Upper lobe of right lung (tissue), 1 donor: ENCODE measurements around the gene SRPK3. TPM values are rescaled to one million over a fixed set of nuclear protein-coding genes. Genes with fewer than 3 reads are reported as not detected.

Experiments
- ATAC-seq: fragments of 200-7000 bp; cut with Tn5 transposase; one replicate; pipeline ENCODE4 v1.9.1; 2020; ENCODE audit warnings: mild to moderate bottlenecking, moderate library complexity
- DNase-seq: peaks from one replicate; pipeline ENCODE4 v3.0.0-alpha.2; 2020
- H3K27ac ChIP-seq: fragments of 200-600 bp; one replicate; pipeline ENCODE4 v1.8.0; 2022
- H3K27me3 ChIP-seq: fragments of 200-600 bp; one replicate; pipeline ENCODE4 v1.8.0; 2022; ENCODE audit warnings: mild to moderate bottlenecking
- H3K36me3 ChIP-seq: fragments of 200-600 bp; one replicate; pipeline ENCODE4 v1.8.0; 2022
- H3K4me1 ChIP-seq: fragments of 200-600 bp; one replicate; pipeline ENCODE4 v1.8.0; 2022
- H3K4me3 ChIP-seq: fragments of 200-600 bp; one replicate; pipeline ENCODE4 v1.8.0; 2022; ENCODE audit warnings: mild to moderate bottlenecking
- H3K9me3 ChIP-seq: fragments of 200-600 bp; one replicate; pipeline ENCODE4 v1.8.0; 2022
- CTCF ChIP-seq: fragments of 200-600 bp; IDR thresholded peaks from one replicate; pipeline ENCODE4 v1.8.0; 2022; ENCODE audit warnings: antibody characterized with exemption
- intact Hi-C: fragments of 100-400 bp; cut with DNase I; formaldehyde crosslinking; loops from one replicate; pipeline ENCODE4 v1.11.0; 2022
- total RNA-seq: library from RNA; stranded (reverse); fragmentation: NEBNext Ultra II Directional; extraction: Animal tissue kit (Norgen Biotek cat#: 25700); gene quantifications from one replicate; pipeline ENCODE4 v1.2.1, GENCODE V29; 2021
- donor health status: DM: no; HTN: yes; CAD: no; lungs with severe emphysema.

SRPK3 gene
- total RNA-seq, 1 donor from 2014 or later: not detected

DNA sequence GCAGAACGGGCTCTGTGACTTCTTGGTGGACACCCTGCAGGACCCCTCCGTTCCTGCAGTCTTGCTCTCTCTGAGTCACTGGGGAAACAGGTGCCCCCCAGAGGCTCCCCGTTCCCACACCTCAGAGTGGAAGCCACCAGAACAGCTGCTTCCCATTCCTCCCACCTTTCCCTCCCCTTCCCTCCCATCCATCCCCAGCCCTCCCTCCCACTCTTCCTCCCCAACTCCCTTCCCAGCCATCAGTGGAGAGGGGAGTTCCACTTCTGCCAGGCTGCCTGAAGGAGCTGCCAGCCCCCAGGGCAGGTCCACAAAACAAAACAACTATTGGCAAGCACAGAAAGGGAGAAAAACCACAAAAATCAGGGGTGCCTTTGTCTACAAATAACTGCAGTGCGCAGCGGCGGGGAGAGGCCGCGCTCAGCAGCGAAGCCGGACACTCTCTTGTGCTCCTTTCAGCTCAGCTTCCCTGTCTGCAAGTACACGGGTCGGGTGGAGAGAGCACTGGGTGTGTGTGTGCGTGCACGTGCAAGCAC lies 21.7 kb downstream of the SRPK3 start:
- no peak overlapping the region for H3K27ac ChIP-seq
- no peaks in the 10 kb centered on the region for H3K36me3 ChIP-seq
- ATAC-seq: no peak
- DNase-seq: no peak
- TF ChIP-seq CTCF: no peak
- H3K9me3 ChIP-seq: no peaks in the 10 kb centered on the region
- intact Hi-C loops: no loop called here
- no peaks in the 10 kb centered on the region for H3K27me3 ChIP-seq
- no peaks in the 10 kb centered on the region for H3K4me1 ChIP-seq
- no peak overlapping the region for H3K4me3 ChIP-seq

DNA sequence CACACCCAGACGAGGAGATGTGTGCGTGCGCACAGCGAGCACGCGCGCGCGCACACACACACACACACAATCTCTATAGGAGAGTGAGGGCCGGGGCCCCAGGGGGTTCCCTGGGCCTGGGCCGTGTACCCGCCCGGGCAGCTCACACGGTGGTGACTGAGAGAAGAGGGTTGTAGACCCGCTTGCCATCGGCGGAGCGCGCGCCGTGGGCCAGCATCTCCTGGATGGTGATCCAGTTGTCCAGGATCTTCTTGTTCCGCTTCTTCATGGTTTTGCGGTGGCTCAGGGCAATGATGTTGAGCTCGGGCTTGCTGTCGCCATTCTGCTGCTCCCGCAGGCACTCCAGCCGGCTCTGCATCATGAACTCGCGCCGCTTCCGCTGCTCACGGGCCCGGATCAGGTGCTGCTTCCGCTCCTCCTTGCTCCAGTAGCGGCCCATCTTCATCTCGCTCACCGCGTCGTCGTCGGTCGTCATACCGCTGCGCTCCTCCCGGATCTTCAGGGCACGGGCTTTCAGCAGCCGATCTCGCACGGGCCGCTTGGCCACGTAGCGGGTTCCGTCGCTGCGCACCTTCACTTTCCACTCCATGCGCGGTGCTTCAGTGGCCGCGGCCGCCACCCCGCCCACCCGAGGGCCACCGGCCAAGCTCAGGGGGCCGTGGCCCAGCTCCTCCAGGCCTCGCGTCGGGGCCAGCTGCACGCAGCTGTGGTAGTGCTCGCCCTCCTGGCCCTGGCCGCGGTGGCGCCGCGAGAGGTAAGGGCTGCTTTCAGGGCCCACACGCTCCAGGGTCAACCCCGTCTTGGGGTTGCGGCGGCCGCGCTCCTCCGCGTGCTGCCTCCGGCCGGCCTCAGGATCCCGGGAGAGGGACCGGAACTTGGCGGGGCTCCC lies 22.6 kb downstream of the SRPK3 start:
- intact Hi-C loops: no loop called here
- H3K9me3 ChIP-seq: no peaks in the 10 kb centered on the region

DNA sequence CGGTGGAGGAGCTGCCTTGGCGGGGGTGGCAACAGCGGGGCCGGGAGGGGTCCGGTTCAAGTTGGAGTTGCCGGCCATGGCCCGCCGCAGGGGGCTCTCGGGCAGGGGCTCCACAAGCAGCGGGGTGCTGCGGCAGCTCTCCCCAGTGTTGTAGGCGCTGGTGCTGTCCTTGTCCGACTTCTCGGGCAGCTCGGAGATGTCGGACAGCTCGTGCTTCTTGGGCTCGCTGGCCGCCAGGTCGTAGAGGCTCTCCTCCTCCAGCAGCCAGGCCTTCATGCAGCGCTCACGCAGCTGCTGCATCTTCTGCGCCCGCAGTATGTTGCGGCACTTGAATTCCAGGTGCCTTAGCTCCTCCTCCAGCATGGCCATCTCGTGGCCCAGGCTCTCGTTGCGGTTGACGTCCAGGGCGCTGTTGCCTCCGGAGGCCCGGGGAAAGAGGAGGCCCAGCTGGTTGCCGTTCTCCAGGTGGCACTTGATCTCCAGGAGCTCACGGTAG lies 23.3 kb downstream of the SRPK3 start:
- no peaks in the 10 kb centered on the region for H3K27me3 ChIP-seq
- H3K27ac ChIP-seq: no peak overlapping the region
- H3K36me3 ChIP-seq: no peaks in the 10 kb centered on the region
- no peak for DNase-seq
- H3K4me1 ChIP-seq: no peaks in the 10 kb centered on the region
- no peak for ATAC-seq
- TF ChIP-seq CTCF: no peak
- no peak overlapping the region for H3K4me3 ChIP-seq
- no peaks in the 10 kb centered on the region for H3K9me3 ChIP-seq
- intact Hi-C loops: no loop called here

More for the DNA sequence above, 22.6 kb downstream of the SRPK3 start:
- ATAC-seq (no peak), DNase-seq (no peak)
- no peak overlapping the region for H3K4me3 ChIP-seq
- TF ChIP-seq CTCF: no peak
- no peak overlapping the region for H3K27ac ChIP-seq
- H3K27me3 ChIP-seq: no peaks in the 10 kb centered on the region
- H3K36me3 ChIP-seq: no peaks in the 10 kb centered on the region
- H3K4me1 ChIP-seq: no peaks in the 10 kb centered on the region

DNA sequence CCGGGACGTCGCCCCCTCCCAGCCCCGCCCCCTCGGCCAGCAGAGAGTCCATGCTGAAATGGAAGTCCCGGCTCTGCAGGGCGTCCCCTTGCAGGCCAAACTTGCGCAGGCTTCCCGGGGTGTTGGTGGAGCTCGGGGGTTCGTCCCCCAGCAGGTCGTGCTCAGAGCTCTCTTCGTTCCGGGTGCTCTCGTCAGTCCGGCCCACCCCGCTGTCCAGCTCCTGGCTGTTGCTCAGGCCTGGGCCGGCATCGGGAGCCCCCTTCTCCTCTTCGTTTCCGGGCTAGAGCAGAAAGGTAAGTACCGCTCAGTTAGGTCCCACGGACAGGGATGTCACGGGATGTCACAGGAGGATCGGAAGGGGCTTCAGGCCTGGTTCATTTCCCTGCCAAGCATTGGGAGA lies 23.8 kb downstream of the SRPK3 start:
- Histone ChIP-seq H3K36me3 (no peaks in the 10 kb centered on the region), H3K4me3 (no peak overlapping the region), H3K9me3 (no peaks in the 10 kb centered on the region), H3K4me1 (no peaks in the 10 kb centered on the region), H3K27ac (no peak overlapping the region), H3K27me3 (no peaks in the 10 kb centered on the region)
- ATAC-seq (no peak), DNase-seq (no peak)
- TF ChIP-seq CTCF: no peak
- intact Hi-C loops: no loop called here

DNA sequence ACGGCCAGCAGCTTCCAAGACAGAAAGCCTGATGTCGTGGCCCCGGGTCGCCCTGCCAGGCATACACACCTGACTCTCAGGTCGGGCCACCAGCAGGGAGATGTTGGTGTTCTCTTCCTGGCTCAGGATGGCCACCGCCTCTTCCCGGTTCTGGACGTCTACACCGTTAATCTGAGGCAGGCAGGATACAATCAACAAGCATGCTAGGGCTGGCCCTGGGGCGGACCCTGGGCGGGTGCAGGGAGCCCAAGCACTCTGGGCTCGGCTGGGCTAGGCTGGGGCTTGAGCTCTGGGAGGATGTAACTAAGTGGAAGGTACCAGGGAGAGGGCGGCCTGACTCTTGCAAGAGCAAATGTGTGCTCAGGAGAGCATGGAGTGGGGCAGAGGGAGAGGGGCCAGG lies 24.6 kb downstream of the SRPK3 start:
- Histone ChIP-seq H3K4me3 (no peak overlapping the region), H3K27me3 (no peaks in the 10 kb centered on the region), H3K4me1 (no peaks in the 10 kb centered on the region), H3K27ac (no peak overlapping the region), H3K9me3 (no peaks in the 10 kb centered on the region), H3K36me3 (no peaks in the 10 kb centered on the region)
- DNase-seq (no peak), ATAC-seq (no peak)
- no peak for TF ChIP-seq CTCF
- intact Hi-C loops: no loop called here
